LHCN-M2 (cell line): Measurements from ENCODE around the gene SPATA31A7. TPM values are rescaled to one million over a fixed set of nuclear protein-coding genes. Genes with fewer than 3 reads are reported as not detected.
"Not testable (repeated sequence)": the region's sequence is repeated elsewhere in the genome, so short reads cannot be mapped to it uniquely, and the experiment has no call there.

Source experiments
- DNase-seq: peaks from one replicate; pipeline ENCODE4 v3.0.0-alpha.2; 2012; ENCODE audit warnings: low read depth
- polyA plus RNA-seq: library from polyadenylated mRNA; unstranded; fragments of >200 nt; gene quantifications from one replicate; pipeline ENCODE4 v1.2.1, GENCODE V29; 2012; ENCODE audit warnings: missing spikeins
- total RNA-seq: library from RNA; depleted of rRNA; stranded (reverse); fragments of >200 nt; gene quantifications from 2 replicates; pipeline ENCODE4 v1.2.3, GENCODE V29; 2014; rRNA removed

SPATA31A7 gene
- not detected in 2 replicates for total RNA-seq
- not detected for polyA plus RNA-seq

DNA sequence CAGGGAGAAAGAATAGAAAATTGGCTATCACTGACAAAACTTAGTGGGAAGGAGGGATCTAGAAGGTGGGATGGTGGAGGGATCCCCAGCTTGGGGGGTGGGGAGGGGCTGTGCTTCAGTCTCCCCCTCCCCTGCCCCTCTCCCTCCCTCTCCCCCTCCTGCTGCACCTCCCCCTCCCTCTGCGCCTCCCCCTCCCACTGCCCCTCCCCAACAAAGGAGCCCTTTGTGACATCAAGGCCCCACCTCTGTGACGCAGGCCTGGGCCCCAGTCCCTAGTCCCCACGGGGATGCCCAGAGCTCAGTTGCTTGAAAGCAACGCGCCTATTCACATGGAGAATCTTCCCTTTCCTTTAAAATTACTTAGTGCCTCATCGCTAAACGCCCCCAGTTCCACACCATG is at the start of gene SPATA31A7:
Gene SPATA31A7 (plus strand): TSS at position 301 of the 400 bp plus-strand sequence. CDS start 29 bp downstream, at position 330.
- DNase-seq: not testable (repeated sequence)

DNA sequence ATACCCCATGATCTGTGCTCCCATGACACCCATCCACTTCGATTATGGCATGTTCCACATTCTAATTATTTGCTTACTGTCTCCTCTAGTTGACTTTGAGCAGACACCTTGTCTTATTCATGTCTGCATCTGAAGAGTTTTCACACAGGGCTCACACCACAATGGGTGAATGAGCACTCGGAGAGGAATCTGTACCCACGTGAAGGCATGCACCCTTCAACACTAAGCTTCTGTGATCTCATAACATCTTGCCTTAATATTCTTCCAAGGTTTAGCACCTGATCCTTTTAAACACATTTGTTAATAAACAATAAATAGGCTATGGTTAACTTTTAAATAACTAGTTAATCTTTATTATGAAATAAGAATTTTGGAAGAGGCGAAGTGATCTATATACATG is 36.6 kb downstream of the SPATA31A7 start:
- DNase-seq: not testable (repeated sequence)
